Stimulated activated CD8-positive, alpha-beta memory T cell treated with anti-CD3 and anti-CD28 coated beads, Interleukin-7, amount 100 ng/mL, for 48 hours (primary cell): ENCODE measurements around the gene APOLD1.
"Not testable (repeated sequence)": the region's sequence is repeated elsewhere in the genome, so short reads cannot be mapped to it uniquely, and the experiment has no call there.

Source experiments
- DNase-seq, 2 donors: peaks; one replicate each; pipeline ENCODE4 v3.0.0-alpha.2; 2020; ENCODE audit warnings: low read depth in 1 of 2; ENCODE audit errors: extremely low read depth in 1 of 2

The APOLD1 gene

GRCh38 chr12:12784911-12785814, at the start of gene APOLD1:
Gene APOLD1, plus strand, starts transcription at chr12:12785659. Its CDS starts 33 bp downstream, at chr12:12785692.
- DNase-seq = no peak

GRCh38 chr12:12736759-12737676, 48.4 kb upstream of the APOLD1 start:
- DNase-seq = no peak

DNA sequence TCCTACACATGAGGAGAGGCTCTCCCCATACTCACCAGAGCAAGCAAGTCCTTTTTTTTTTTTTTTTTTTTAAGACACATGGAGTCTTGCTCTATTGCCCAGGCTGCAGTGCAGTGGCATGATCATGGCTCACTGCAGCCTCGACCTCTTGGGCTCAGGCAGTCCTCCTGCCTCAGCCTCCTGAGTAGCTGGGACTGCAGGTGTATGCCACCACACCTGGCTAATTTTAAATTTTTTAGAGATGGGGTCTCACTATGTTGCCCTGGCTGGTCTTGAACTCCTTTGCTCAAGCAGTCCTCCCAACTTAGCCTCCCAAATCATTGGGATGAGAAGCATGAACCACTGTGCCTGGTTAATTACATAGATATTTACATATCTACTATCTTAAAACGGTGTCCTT, 47.3 kb upstream of the APOLD1 start:
- DNase-seq = not testable (repeated sequence)

- no peak for DNase-seq
These were observed 43.8 kb upstream of the APOLD1 start for GRCh38 chr12:12741660-12742059.

DNA sequence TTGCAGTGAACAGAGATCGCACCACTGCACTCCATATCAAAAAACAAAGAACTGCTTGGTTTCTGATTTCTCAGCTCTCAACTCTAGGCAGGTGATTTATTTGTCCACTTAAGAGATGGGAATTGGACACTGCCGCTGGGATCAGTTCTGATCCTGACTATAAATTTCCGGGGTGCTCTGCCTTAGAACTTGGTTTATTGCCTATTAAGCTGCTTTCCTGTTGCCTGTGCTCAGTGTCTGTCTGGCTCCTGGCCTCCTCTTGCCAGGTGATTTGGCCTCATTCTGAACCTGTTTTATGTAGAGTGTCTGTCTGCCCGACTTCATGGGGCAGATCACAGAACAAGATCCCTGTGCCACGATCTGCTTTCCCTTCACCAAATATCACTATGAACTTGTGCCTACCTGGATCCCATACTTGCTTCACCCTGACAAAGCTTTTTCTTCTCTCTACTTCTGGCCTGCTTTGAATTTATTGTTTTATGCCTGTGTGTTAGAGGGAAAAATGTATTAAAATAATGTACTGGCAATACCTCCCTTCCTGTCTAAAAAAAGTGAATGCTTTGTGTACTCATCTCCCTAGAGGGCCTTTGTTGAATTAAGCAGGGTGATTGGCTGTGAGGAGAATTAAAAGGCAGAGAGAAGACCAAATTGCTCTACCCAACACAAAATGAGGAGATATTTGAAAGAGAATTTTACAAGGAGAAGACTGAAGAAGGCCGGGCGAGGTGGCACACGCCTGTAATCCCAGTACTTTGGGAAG, 40.7 kb upstream of the APOLD1 start:
- no peak for DNase-seq

GRCh38 chr12:12745576-12746211, 39.8 kb upstream of the APOLD1 start:
- DNase-seq = no peak

DNA sequence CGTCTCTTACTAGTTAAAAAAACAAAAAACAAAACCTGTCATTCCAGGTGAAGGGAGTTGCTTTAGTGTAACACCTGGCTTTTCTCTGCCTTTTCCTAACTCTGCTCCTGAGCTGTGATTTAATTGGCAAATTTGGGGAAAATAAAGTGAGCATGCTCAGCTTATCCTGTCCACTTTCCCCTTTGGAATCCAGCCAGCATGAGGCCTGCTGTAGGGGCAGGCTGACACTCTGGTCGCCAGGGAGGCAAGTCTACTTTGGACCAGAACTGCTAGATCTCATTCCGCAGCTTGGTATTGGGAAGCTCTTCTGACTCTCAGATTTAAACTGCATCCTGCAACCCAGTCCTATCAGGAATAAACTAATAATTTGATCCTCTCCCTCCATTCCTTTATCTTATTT, 38.2 kb upstream of the APOLD1 start:
- no peak for DNase-seq

DNA sequence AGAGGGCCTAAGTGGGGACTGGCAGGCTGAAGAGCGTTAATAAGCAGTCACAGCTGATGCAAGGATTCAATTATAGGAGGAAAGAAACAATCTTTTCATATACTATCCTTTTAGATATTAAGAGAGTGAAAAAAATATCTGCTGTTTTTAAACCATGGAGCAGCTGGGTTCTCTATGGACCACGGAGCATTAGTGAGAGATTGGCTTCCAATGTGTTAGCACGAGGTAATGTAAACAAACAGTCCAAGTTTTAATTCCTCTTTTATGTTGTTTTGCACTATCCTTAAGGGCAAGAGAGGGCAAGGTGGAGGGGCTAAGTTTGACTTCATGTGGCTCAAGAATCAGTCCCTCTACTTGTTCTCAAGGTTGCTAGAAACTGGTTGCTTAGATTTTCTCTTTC, 37.4 kb upstream of the APOLD1 start:
- DNase-seq = no peak

DNA sequence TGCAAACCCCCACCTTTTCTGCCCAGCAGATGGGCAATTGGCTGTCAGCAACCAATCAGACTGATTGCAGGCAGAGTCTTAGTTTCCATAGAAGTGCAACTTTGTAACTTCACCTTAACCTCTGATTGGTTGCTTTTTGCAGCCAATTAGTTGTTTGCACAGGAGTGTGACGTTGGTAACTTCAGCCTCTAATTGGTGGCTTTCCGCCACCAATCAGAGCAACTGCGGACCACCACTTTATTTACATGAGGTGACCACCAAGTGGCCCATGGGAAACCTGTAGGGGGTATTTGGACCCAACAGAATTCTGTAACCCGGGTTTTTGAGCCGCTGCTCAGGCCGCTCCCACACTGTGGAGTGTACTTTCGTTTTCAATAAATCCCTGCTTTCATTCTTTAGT, 36.0 kb upstream of the APOLD1 start:
- DNase-seq = no peak

DNA sequence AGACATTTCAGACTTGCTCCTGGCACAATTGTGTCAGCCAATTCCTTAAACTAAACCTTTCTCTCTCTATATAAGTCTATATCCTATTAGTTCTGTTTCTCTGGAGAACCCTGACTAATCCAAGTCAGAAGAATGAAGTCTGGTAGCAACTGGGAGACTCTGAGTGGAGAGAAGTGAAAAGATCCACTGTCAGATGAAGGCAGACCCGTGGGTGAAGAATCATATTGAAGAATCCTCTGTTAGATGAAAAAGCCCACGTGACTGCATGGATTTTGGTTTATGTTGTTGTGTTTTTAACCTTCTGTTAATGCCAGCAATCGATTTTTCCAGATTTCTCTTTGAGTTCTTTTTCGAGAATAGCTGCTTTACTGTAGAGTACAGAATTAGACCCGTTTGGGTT, 29.5 kb upstream of the APOLD1 start:
- no peak for DNase-seq

GRCh38 chr12:12757121-12757520, 28.3 kb upstream of the APOLD1 start:
- no peak for DNase-seq

DNA sequence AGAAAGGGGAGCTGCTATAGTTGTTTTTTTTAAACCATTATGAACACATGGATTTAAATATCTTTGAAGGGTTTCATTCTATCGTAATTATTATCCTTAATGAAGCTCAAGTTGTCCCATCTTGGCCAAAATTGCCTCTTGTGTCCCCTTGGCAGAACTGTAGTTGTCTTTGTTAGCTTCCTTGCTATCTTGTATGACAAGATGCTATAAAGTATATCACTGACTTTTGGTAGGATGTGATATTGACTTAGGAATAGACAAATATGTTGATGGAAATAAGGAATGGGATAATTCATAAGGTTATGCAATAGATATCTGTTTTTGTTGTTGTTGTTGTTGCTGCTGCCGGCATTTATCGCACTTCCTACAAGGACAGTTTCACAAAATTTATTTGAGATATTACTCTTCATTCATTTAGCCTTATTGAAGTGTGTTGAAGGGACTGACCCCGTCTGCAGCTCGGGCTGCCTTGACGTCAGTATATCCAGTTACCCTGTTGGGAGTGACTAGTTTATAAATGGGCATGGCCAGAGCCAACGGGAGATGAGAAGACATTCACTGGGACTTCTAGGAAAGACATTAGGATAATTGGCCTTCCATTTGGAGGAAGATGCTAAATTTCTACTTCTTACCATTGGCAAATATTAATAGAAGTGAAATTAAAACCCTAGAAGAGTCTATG, 26.1 kb upstream of the APOLD1 start:
- DNase-seq = no peak

- no peak for DNase-seq
These were observed 20.6 kb upstream of the APOLD1 start for GRCh38 chr12:12764824-12765223.

GRCh38 chr12:12770262-12770661, 15.2 kb upstream of the APOLD1 start:
- no peak for DNase-seq

GRCh38 chr12:12774791-12775190, 10.7 kb upstream of the APOLD1 start:
- no peak for DNase-seq

- no peak for DNase-seq
These were observed 9.2 kb upstream of the APOLD1 start for GRCh38 chr12:12776261-12776660.

DNA sequence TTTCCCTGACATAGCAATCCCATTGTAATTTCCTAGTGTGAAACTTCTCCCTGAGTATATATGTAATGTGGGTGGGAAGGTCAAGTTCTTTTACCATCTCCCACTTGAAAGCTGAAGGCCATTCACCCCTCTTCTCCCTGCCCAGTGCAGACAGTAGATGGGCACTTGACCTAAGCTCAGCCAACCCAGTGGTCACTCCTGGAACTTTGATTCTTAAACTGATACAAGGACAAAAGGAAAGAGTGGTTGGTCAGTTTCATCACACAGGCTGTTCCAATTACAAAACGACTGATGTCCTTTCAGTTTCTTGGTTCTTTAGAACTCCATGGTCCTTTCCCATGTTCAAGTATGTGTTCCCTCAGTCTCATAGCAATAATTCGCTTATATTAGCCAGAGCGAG, 8.4 kb upstream of the APOLD1 start:
- DNase-seq = no peak

- DNase-seq = no peak
These were observed 6.5 kb upstream of the APOLD1 start for GRCh38 chr12:12779007-12779406.

- DNase-seq = no peak
These were observed 5.9 kb upstream of the APOLD1 start for GRCh38 chr12:12779529-12779928.

DNA sequence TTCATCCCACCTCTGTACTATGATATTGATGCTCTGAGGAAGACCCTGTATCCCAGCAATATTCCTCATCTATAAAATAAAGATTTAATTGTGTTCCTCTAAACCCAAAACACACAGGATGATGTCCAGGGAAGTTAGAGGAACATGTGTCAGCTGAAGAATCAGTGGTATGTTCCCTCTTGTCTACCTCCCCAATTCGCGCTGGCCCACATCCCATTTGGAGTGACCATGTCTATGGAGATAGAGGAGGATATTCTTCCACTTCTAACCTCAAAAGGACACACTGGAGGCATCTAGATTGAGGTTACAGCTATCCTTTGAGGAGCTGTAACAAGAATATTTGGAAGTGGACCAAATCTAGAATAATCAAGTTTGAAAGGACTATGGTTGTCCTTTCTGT, 1.3 kb upstream of the APOLD1 start:
- no peak for DNase-seq
